ENCODE data around the gene STEAP1B.
"Not testable (repeated sequence)": the region's sequence is repeated elsewhere in the genome, so short reads cannot be mapped to it uniquely, and the experiment has no call there.

STEAP1B gene

GRCh38 chr7:22501336-22501735 lies 1.3 kb upstream of the STEAP1B start:
- not testable (repeated sequence) for H3K18ac ChIP-seq (ENCODE audit: low read length); H2BK12ac ChIP-seq (ENCODE audit: low read length); H3K36me3 ChIP-seq (ENCODE audit: control insufficient read depth in 1 of 2, insufficient read depth in 2 of 2, low read length in 2 of 2); H4K12ac ChIP-seq (ENCODE audit: low read depth, low read length); H3K79me2 ChIP-seq (ENCODE audit: control insufficient read depth, insufficient read depth, low read length, poor library complexity); H3K14ac ChIP-seq (ENCODE audit: low read length); H3K9me3 ChIP-seq (ENCODE audit: insufficient read depth, low read depth, low read length); H3K4me3 ChIP-seq (ENCODE audit: low read depth, low read length); H2BK5ac ChIP-seq (ENCODE audit: low read depth, low read length, poor library complexity); H4K8ac ChIP-seq (ENCODE audit: low read depth, low read length); H4K91ac ChIP-seq (ENCODE audit: low read depth, low read length); H3K27me3 ChIP-seq (ENCODE audit: insufficient read depth, low read length); H2AFZ ChIP-seq (ENCODE audit: insufficient read depth, low read length, poor library complexity); H2AK5ac ChIP-seq (ENCODE audit: low read length); H3K23ac ChIP-seq (ENCODE audit: low read length); H3K4me2 ChIP-seq (ENCODE audit: low read length); H3K4me1 ChIP-seq (ENCODE audit: control insufficient read depth in 1 of 2, insufficient read depth in 2 of 2, low read length in 2 of 2); H3K4ac ChIP-seq (ENCODE audit: low read depth, low read length); H2BK120ac ChIP-seq (ENCODE audit: insufficient read depth, low read length, poor library complexity); H3K79me1 ChIP-seq (ENCODE audit: low read length); H3K9ac ChIP-seq (ENCODE audit: low read length); H3K27ac ChIP-seq (ENCODE audit: low read depth, low read length)
- peak in 1 of 2 donors; percentile 62 for DNase-seq
- WGBS (ENCODE audit: extremely low coverage, insufficient coverage, insufficient read length), result no CpG with 5 or more reads among the region's 4 CpGs

- Histone ChIP-seq H3K9ac (ENCODE audit: low read length) (no peak overlapping the region), H3K9me3 (ENCODE audit: insufficient read depth, low read depth, low read length) (no peaks in the 10 kb centered on the region), H4K12ac (ENCODE audit: low read depth, low read length) (no peak overlapping the region), H3K79me2 (ENCODE audit: control insufficient read depth, insufficient read depth, low read length, poor library complexity) (no peaks in the 10 kb centered on the region), H3K36me3 (ENCODE audit: control insufficient read depth in 1 of 2, insufficient read depth in 2 of 2, low read length in 2 of 2) (no peaks in the 10 kb centered on the region), H3K14ac (ENCODE audit: low read length) (no peak overlapping the region), H3K27me3 (ENCODE audit: insufficient read depth, low read length) (no peaks in the 10 kb centered on the region), H3K4me2 (ENCODE audit: low read length) (no peak overlapping the region), H3K23ac (ENCODE audit: low read length) (no peak overlapping the region), H3K4me3 (ENCODE audit: low read depth, low read length) (no peak overlapping the region), H2BK120ac (ENCODE audit: insufficient read depth, low read length, poor library complexity) (no peak overlapping the region), H4K91ac (ENCODE audit: low read depth, low read length) (no peak overlapping the region), H2BK5ac (ENCODE audit: low read depth, low read length, poor library complexity) (no peak overlapping the region), H3K18ac (ENCODE audit: low read length) (no peak overlapping the region), H2AFZ (ENCODE audit: insufficient read depth, low read length, poor library complexity) (no peak overlapping the region), H2BK12ac (ENCODE audit: low read length) (no peak overlapping the region), H2AK5ac (ENCODE audit: low read length) (no peak overlapping the region), H3K79me1 (ENCODE audit: low read length) (no peaks in the 10 kb centered on the region), H4K8ac (ENCODE audit: low read depth, low read length) (no peak overlapping the region), H3K4me1 (ENCODE audit: control insufficient read depth in 1 of 2, insufficient read depth in 2 of 2, low read length in 2 of 2) (no peaks in the 10 kb centered on the region), H3K27ac (ENCODE audit: low read depth, low read length) (no peak overlapping the region), H3K4ac (ENCODE audit: low read depth, low read length) (no peak overlapping the region)
- no peak for DNase-seq
- no CpG with 5 or more reads among the region's 5 CpGs for WGBS (ENCODE audit: extremely low coverage, insufficient coverage, insufficient read length)
Measured at GRCh38 chr7:22499044-22499443, 944 bp downstream of the STEAP1B start.

- H3K9ac ChIP-seq (ENCODE audit: low read length); H3K4ac ChIP-seq (ENCODE audit: low read depth, low read length); H3K36me3 ChIP-seq (ENCODE audit: control insufficient read depth in 1 of 2, insufficient read depth in 2 of 2, low read length in 2 of 2); H3K4me1 ChIP-seq (ENCODE audit: control insufficient read depth in 1 of 2, insufficient read depth in 2 of 2, low read length in 2 of 2); H3K27ac ChIP-seq (ENCODE audit: low read depth, low read length); H2AFZ ChIP-seq (ENCODE audit: insufficient read depth, low read length, poor library complexity); H4K8ac ChIP-seq (ENCODE audit: low read depth, low read length); H3K79me2 ChIP-seq (ENCODE audit: control insufficient read depth, insufficient read depth, low read length, poor library complexity); DNase-seq; H3K27me3 ChIP-seq (ENCODE audit: insufficient read depth, low read length); H3K18ac ChIP-seq (ENCODE audit: low read length); H3K23ac ChIP-seq (ENCODE audit: low read length); H3K4me2 ChIP-seq (ENCODE audit: low read length); H4K12ac ChIP-seq (ENCODE audit: low read depth, low read length); H3K14ac ChIP-seq (ENCODE audit: low read length); H3K79me1 ChIP-seq (ENCODE audit: low read length); H4K91ac ChIP-seq (ENCODE audit: low read depth, low read length); H2AK5ac ChIP-seq (ENCODE audit: low read length); H3K4me3 ChIP-seq (ENCODE audit: low read depth, low read length); H2BK120ac ChIP-seq (ENCODE audit: insufficient read depth, low read length, poor library complexity); H3K9me3 ChIP-seq (ENCODE audit: insufficient read depth, low read depth, low read length); H2BK12ac ChIP-seq (ENCODE audit: low read length); H2BK5ac ChIP-seq (ENCODE audit: low read depth, low read length, poor library complexity): not testable (repeated sequence)
- WGBS (ENCODE audit: extremely low coverage, insufficient coverage, insufficient read length), result no CpG with 5 or more reads among the region's 2 CpGs
Measured at GRCh38 chr7:22496912-22497311, 3.1 kb downstream of the STEAP1B start.

GRCh38 chr7:22496296-22496888 lies 3.6 kb downstream of the STEAP1B start:
- WGBS (ENCODE audit: extremely low coverage, insufficient coverage, insufficient read length), result no CpG with 5 or more reads among the region's 6 CpGs
- H3K9me3 ChIP-seq (ENCODE audit: insufficient read depth, low read depth, low read length); H2BK12ac ChIP-seq (ENCODE audit: low read length): not testable (repeated sequence)

More at GRCh38 chr7:22496296-22496888, 3.6 kb downstream of the STEAP1B start:
- not testable (repeated sequence) for H3K27me3 ChIP-seq (ENCODE audit: insufficient read depth, low read length); H3K4me3 ChIP-seq (ENCODE audit: low read depth, low read length); H4K8ac ChIP-seq (ENCODE audit: low read depth, low read length); H3K14ac ChIP-seq (ENCODE audit: low read length); H3K18ac ChIP-seq (ENCODE audit: low read length); H2BK5ac ChIP-seq (ENCODE audit: low read depth, low read length, poor library complexity); H4K12ac ChIP-seq (ENCODE audit: low read depth, low read length); DNase-seq; H3K79me1 ChIP-seq (ENCODE audit: low read length); H3K79me2 ChIP-seq (ENCODE audit: control insufficient read depth, insufficient read depth, low read length, poor library complexity); H2AK5ac ChIP-seq (ENCODE audit: low read length); H3K23ac ChIP-seq (ENCODE audit: low read length); H3K4ac ChIP-seq (ENCODE audit: low read depth, low read length); H3K27ac ChIP-seq (ENCODE audit: low read depth, low read length); H3K36me3 ChIP-seq (ENCODE audit: control insufficient read depth in 1 of 2, insufficient read depth in 2 of 2, low read length in 2 of 2); H3K4me2 ChIP-seq (ENCODE audit: low read length); H2BK120ac ChIP-seq (ENCODE audit: insufficient read depth, low read length, poor library complexity); H4K91ac ChIP-seq (ENCODE audit: low read depth, low read length); H3K9ac ChIP-seq (ENCODE audit: low read length); H3K4me1 ChIP-seq (ENCODE audit: control insufficient read depth in 1 of 2, insufficient read depth in 2 of 2, low read length in 2 of 2); H2AFZ ChIP-seq (ENCODE audit: insufficient read depth, low read length, poor library complexity)
